ENCODE data around the gene KCTD4.

Gene KCTD4

GRCh38 chr13:45242524-45242923 lies 41.7 kb upstream of the KCTD4 start:
- Histone ChIP-seq H3K27me3 (ENCODE audit: low read depth, low read length) (no peaks in the 10 kb centered on the region), H3K36me3 (replicated peaks; ENCODE audit: low read depth, low read length) (no peaks in the 10 kb centered on the region), H3K9me3 (ENCODE audit: insufficient read depth, low read length) (no peaks in the 10 kb centered on the region), H3K4me1 (ENCODE audit: low read length) (no peaks in the 10 kb centered on the region), H3K4me3 (ENCODE audit: low read length) (no peak overlapping the region), H4K20me1 (ENCODE audit: insufficient read depth, low read length) (no peaks in the 10 kb centered on the region), H2AFZ (ENCODE audit: low read depth, low read length) (no peak overlapping the region), H3K4me2 (ENCODE audit: low read length) (no peak overlapping the region), H3K79me2 (ENCODE audit: low read length) (no peaks in the 10 kb centered on the region), H3K9ac (ENCODE audit: low read length) (no peak overlapping the region), H3K27ac (ENCODE audit: low read length) (no peak overlapping the region)
- TF ChIP-seq CTCF (IDR thresholded peaks at IDR 0.05; ENCODE audit: low read depth, low read length), result no peak
- no peak for TF ChIP-seq EZH2phosphoT487 (IDR thresholded peaks at IDR 0.05; ENCODE audit: low read depth)

GRCh38 chr13:45242070-45242469 lies 41.2 kb upstream of the KCTD4 start:
- Histone ChIP-seq H3K27ac (ENCODE audit: low read length) (no peak overlapping the region), H3K4me2 (ENCODE audit: low read length) (no peak overlapping the region), H3K79me2 (ENCODE audit: low read length) (no peaks in the 10 kb centered on the region)

GRCh38 chr13:45240143-45240542 lies 39.3 kb upstream of the KCTD4 start:
- Histone ChIP-seq H3K27ac (ENCODE audit: low read length) (no peak overlapping the region), H3K79me2 (ENCODE audit: low read length) (no peaks in the 10 kb centered on the region), H3K4me2 (ENCODE audit: low read length) (no peak overlapping the region), H3K27me3 (ENCODE audit: low read depth, low read length) (no peaks in the 10 kb centered on the region), H3K4me3 (ENCODE audit: low read length) (no peak overlapping the region), H3K4me1 (ENCODE audit: low read length) (no peaks in the 10 kb centered on the region), H3K9ac (ENCODE audit: low read length) (no peak overlapping the region), H4K20me1 (ENCODE audit: insufficient read depth, low read length) (no peaks in the 10 kb centered on the region), H3K36me3 (replicated peaks; ENCODE audit: low read depth, low read length) (no peaks in the 10 kb centered on the region), H3K9me3 (ENCODE audit: insufficient read depth, low read length) (no peaks in the 10 kb centered on the region), H2AFZ (ENCODE audit: low read depth, low read length) (no peak overlapping the region)
- TF ChIP-seq EZH2phosphoT487 (IDR thresholded peaks at IDR 0.05; ENCODE audit: low read depth) (no peak), CTCF (IDR thresholded peaks at IDR 0.05; ENCODE audit: low read depth, low read length) (no peak)

More at GRCh38 chr13:45242070-45242469, 41.2 kb upstream of the KCTD4 start:
- Histone ChIP-seq H3K9me3 (ENCODE audit: insufficient read depth, low read length) (no peaks in the 10 kb centered on the region), H3K27me3 (ENCODE audit: low read depth, low read length) (no peaks in the 10 kb centered on the region), H3K4me1 (ENCODE audit: low read length) (no peaks in the 10 kb centered on the region), H3K36me3 (replicated peaks; ENCODE audit: low read depth, low read length) (no peaks in the 10 kb centered on the region), H3K4me3 (ENCODE audit: low read length) (no peak overlapping the region), H2AFZ (ENCODE audit: low read depth, low read length) (no peak overlapping the region), H3K9ac (ENCODE audit: low read length) (no peak overlapping the region), H4K20me1 (ENCODE audit: insufficient read depth, low read length) (no peaks in the 10 kb centered on the region)
- TF ChIP-seq EZH2phosphoT487 (IDR thresholded peaks at IDR 0.05; ENCODE audit: low read depth), result no peak
- TF ChIP-seq CTCF (IDR thresholded peaks at IDR 0.05; ENCODE audit: low read depth, low read length), result no peak

- no peak overlapping the region for H3K27ac ChIP-seq (ENCODE audit: low read length)
- no peak for TF ChIP-seq EZH2phosphoT487 (IDR thresholded peaks at IDR 0.05; ENCODE audit: low read depth)
- TF ChIP-seq CTCF (IDR thresholded peaks at IDR 0.05; ENCODE audit: low read depth, low read length), result no peak
- H2AFZ ChIP-seq (ENCODE audit: low read depth, low read length), result no peak overlapping the region
- no peak overlapping the region for H3K4me3 ChIP-seq (ENCODE audit: low read length)
- no peaks in the 10 kb centered on the region for H3K27me3 ChIP-seq (ENCODE audit: low read depth, low read length)
- no peak overlapping the region for H3K4me2 ChIP-seq (ENCODE audit: low read length)
- no peaks in the 10 kb centered on the region for H3K36me3 ChIP-seq (replicated peaks; ENCODE audit: low read depth, low read length)
- H3K79me2 ChIP-seq (ENCODE audit: low read length), result no peaks in the 10 kb centered on the region
- no peaks in the 10 kb centered on the region for H4K20me1 ChIP-seq (ENCODE audit: insufficient read depth, low read length)
- no peaks in the 10 kb centered on the region for H3K9me3 ChIP-seq (ENCODE audit: insufficient read depth, low read length)
- no peaks in the 10 kb centered on the region for H3K4me1 ChIP-seq (ENCODE audit: low read length)
- H3K9ac ChIP-seq (ENCODE audit: low read length), result no peak overlapping the region
These were observed 38.3 kb upstream of the KCTD4 start for GRCh38 chr13:45238945-45239795.

Measured in OCI-LY3 (cell line).